Measurements from ENCODE around the gene MRPL11. TPM values are rescaled to one million over a fixed set of nuclear protein-coding genes. Genes with fewer than 3 reads are reported as not detected.

Gene MRPL11
- polyA plus RNA-seq, 1 of the 3 experiments (the other 2 are of a cell fraction) = 45.6 TPM

GRCh38 chr11:66469441-66469840, 30.8 kb upstream of the MRPL11 start:
- 100% methylated on average over 1 of the region's 1 CpG for WGBS (ENCODE audit: low lambda C conversion rate)
- DNase-seq = no peak
- Histone ChIP-seq H3K9me3 (no peaks in the 10 kb centered on the region), H3K9ac (no peak overlapping the region), H3K36me3 (replicated peaks in 1 of 2; ENCODE audit: control insufficient read depth in 1 of 2, insufficient read depth in 2 of 2, low read length in 1 of 2) (peaks cover 6 to 16% of the 10 kb centered on the region in 2 experiments), H3F3A (replicated peaks; ENCODE audit: insufficient read depth) (no peaks in the 10 kb centered on the region), H3K27ac (ENCODE audit: low read depth in 2 of 2, low read length in 1 of 2) (no peak overlapping the region), H3K79me2 (ENCODE audit: insufficient read depth) (peaks cover 8% of the 10 kb centered on the region; the same call in 1 of the 2 replicates), H3K4me3 (ENCODE audit: low read depth in 2 of 2, low read length in 1 of 2) (no peak overlapping the region), H3K9me2 (no peaks in the 10 kb centered on the region), H4K20me1 (ENCODE audit: insufficient read depth) (no peaks in the 10 kb centered on the region), H3K4me2 (no peak overlapping the region), H3K27me3 (ENCODE audit: insufficient read depth) (no peaks in the 10 kb centered on the region), H2AFZ (ENCODE audit: low read depth) (no peak overlapping the region), H3K4me1 (ENCODE audit: control insufficient read depth in 1 of 2, insufficient read depth in 2 of 2, low read depth in 1 of 2, low read length in 1 of 2) (peaks cover 5 to 18% of the 10 kb centered on the region in 2 experiments; a peak in 3 of 4 replicates)
- ChIA-PET POLR2A (interaction anchor here (2.7 kb wide), 1 partner anchor 10 kb away, joined by 17 read pairs; the partner anchor contains the start of gene DPP3), CTCF (interaction anchor here (1.5 to 4.5 kb wide), 4 partner anchors 10 to 209 kb away, joined by 4 to 32 read pairs (median 6); partner anchors contain the start of genes DPP3 and MRPL11)
- TF ChIP-seq GABPA (IDR thresholded peaks at IDR 0.05; ENCODE audit: low read depth) (no peak), EZH2phosphoT487 (IDR thresholded peaks at IDR 0.05; ENCODE audit: borderline replicate concordance, low read depth) (no peak), EP300 (IDR thresholded peaks at IDR 0.05; ENCODE audit: borderline replicate concordance in 1 of 2, low read depth in 1 of 2, low read length in 1 of 2) (no peak), FOXJ3 (CRISPR knock-in tag; IDR thresholded peaks at IDR 0.05) (no peak), RFX5 (IDR thresholded peaks at IDR 0.05; ENCODE audit: low read length) (no peak), RAD21 (IDR thresholded peaks at IDR 0.05; ENCODE audit: low read length) (no peak)

- no peak for DNase-seq
- CTCF ChIA-PET = interaction anchor here (1.5 to 4.5 kb wide), 5 partner anchors 10 to 210 kb away, joined by 4 to 32 read pairs (median 6); partner anchors contain the start of genes DPP3 and MRPL11
- H3K79me2 ChIP-seq (ENCODE audit: insufficient read depth) = peaks cover 8% of the 10 kb centered on the region; the same call in 1 of the 2 replicates
- peaks cover 0 to 10% of the 10 kb centered on the region in 2 experiments for H3K36me3 ChIP-seq (replicated peaks in 1 of 2; ENCODE audit: control insufficient read depth in 1 of 2, insufficient read depth in 2 of 2, low read length in 1 of 2)
- no peaks in the 10 kb centered on the region for H3K27me3 ChIP-seq (ENCODE audit: insufficient read depth)
- no peak overlapping the region for H3K4me2 ChIP-seq
- H3K9ac ChIP-seq = no peak overlapping the region
- no peak for TF ChIP-seq REST (IDR thresholded peaks at IDR 0.05; ENCODE audit: low read depth, low read length)
- TF ChIP-seq NRF1 (IDR thresholded peaks at IDR 0.05; ENCODE audit: low read depth, low read length) = no peak
- no peak for TF ChIP-seq NFIC (IDR thresholded peaks at IDR 0.05; ENCODE audit: borderline replicate concordance)
- TF ChIP-seq POLR2AphosphoS5 (IDR thresholded peaks at IDR 0.05; ENCODE audit: low read depth, low read length) = no peak
- no peak for TF ChIP-seq RXRA (IDR thresholded peaks at IDR 0.05; ENCODE audit: borderline replicate concordance, low read depth)
- TF ChIP-seq EP300 (IDR thresholded peaks at IDR 0.05; ENCODE audit: borderline replicate concordance in 1 of 2, low read depth in 1 of 2, low read length in 1 of 2) = no peak
- TF ChIP-seq USF2 (IDR thresholded peaks at IDR 0.05; ENCODE audit: borderline replicate concordance, low read depth, low read length) = no peak
- TF ChIP-seq TAF1 (IDR thresholded peaks at IDR 0.05; ENCODE audit: borderline replicate concordance, low read depth, low read length) = no peak
- TF ChIP-seq MAX (IDR thresholded peaks at IDR 0.05; ENCODE audit: low read depth) = no peak
- no peak for TF ChIP-seq ZBTB33 (IDR thresholded peaks at IDR 0.05; ENCODE audit: borderline replicate concordance, low read depth)
- TF ChIP-seq RCOR1 (IDR thresholded peaks at IDR 0.05; ENCODE audit: low read length) = no peak
- no peak for TF ChIP-seq USF1 (IDR thresholded peaks at IDR 0.05; ENCODE audit: borderline replicate concordance, low read depth)
- TF ChIP-seq MEF2A (IDR thresholded peaks at IDR 0.05; ENCODE audit: borderline replicate concordance, low read depth) = no peak
- no peak for TF ChIP-seq RAD21 (IDR thresholded peaks at IDR 0.05; ENCODE audit: low read length)
- POLR2A ChIA-PET = interaction anchor here (2.7 kb wide), 1 partner anchor 11 kb away, joined by 17 read pairs; the partner anchor contains the start of gene DPP3
- no peak overlapping the region for H2AFZ ChIP-seq (ENCODE audit: low read depth)
- WGBS (ENCODE audit: low lambda C conversion rate) = 72% methylated on average over 6 of the region's 6 CpGs
- H3K27ac ChIP-seq (ENCODE audit: low read depth in 2 of 2, low read length in 1 of 2) = no peak overlapping the region
- H3K9me2 ChIP-seq = no peaks in the 10 kb centered on the region
- H4K20me1 ChIP-seq (ENCODE audit: insufficient read depth) = no peaks in the 10 kb centered on the region
- peaks cover 5 to 18% of the 10 kb centered on the region in 2 experiments; a peak in 3 of 4 replicates for H3K4me1 ChIP-seq (ENCODE audit: control insufficient read depth in 1 of 2, insufficient read depth in 2 of 2, low read depth in 1 of 2, low read length in 1 of 2)
- no peaks in the 10 kb centered on the region for H3F3A ChIP-seq (replicated peaks; ENCODE audit: insufficient read depth)
- H3K9me3 ChIP-seq = no peaks in the 10 kb centered on the region
- H3K4me3 ChIP-seq (ENCODE audit: low read depth in 2 of 2, low read length in 1 of 2) = no peak overlapping the region
Measured at GRCh38 chr11:66468691-66469090, 30.0 kb upstream of the MRPL11 start.

All from SK-N-SH (cell line).